Ascending aorta (tissue), 2 donors: ENCODE measurements around the gene MAN1C1. TPM values are rescaled to one million over a fixed set of nuclear protein-coding genes. Genes with fewer than 3 reads are reported as not detected.
A peak's percentile ranks its signal among the peaks of the same experiment; 100 is the strongest.
"Not testable (repeated sequence)": the region's sequence is repeated elsewhere in the genome, so short reads cannot be mapped to it uniquely, and the experiment has no call there.

Experiments
- DNase-seq, 2 donors: peaks; one replicate each; pipeline ENCODE4 v3.0.0-alpha.2; 2019; ENCODE audit warnings: low spot score in 2 of 2
- H3K27ac ChIP-seq, 2 donors: fragments of 200-600 bp; sonication (generic); one replicate each; pipeline ENCODE4 v1.5.1; 2016 to 2017; ENCODE audit warnings: mild to moderate bottlenecking in 1 of 2
- H3K27me3 ChIP-seq: fragments of 200-600 bp; sonication (generic); one replicate; pipeline ENCODE4 v1.5.1; 2017
- H3K36me3 ChIP-seq, 2 donors: fragments of 200-600 bp; sonication (generic); one replicate each; pipeline ENCODE4 v1.5.1; 2016
- H3K4me1 ChIP-seq, 2 donors: fragments of 200-600 bp; sonication (generic); one replicate each; pipeline ENCODE4 v1.5.1; 2016 to 2017; ENCODE audit warnings: mild to moderate bottlenecking in 1 of 2
- H3K4me3 ChIP-seq, 2 donors: fragments of 200-600 bp; sonication (generic); one replicate each; pipeline ENCODE4 v1.5.1; 2016 to 2017; ENCODE audit warnings: mild to moderate bottlenecking in 1 of 2
- H3K9me3 ChIP-seq, 2 donors: fragments of 200-600 bp; sonication (generic); one replicate each; pipeline ENCODE4 v1.5.1; 2016
- CTCF ChIP-seq, 3 experiments: fragments of 200-600 bp in 2 of 3; fragments of 450-650 bp in 1 of 3; sonication (generic) in 2 of 3; IDR thresholded peaks; one replicate each; pipeline ENCODE4 v1.5.1; 2016 to 2019; ENCODE audit warnings: antibody characterized with exemption in 3 of 3, mild to moderate bottlenecking in 1 of 3, moderate library complexity in 1 of 3
- intact Hi-C: fragments of 100-400 bp; cut with DNase I; formaldehyde crosslinking; loops from one replicate; pipeline ENCODE4 v1.15.1; 2023
- total RNA-seq: library from RNA; depleted of rRNA; stranded (reverse); fragments of >200 nt; gene quantifications from one replicate; pipeline ENCODE4 v1.1.0, GENCODE V29; 2016

MAN1C1 gene
- total RNA-seq, 1 donor from 2014 or later = 14.3 TPM

GRCh38 chr1:25695090-25695770, 78.6 kb downstream of the MAN1C1 start:
- peak in 2 of 3 experiments; percentile 7 to 18 for TF ChIP-seq CTCF (IDR thresholded peaks at IDR 0.05)
- intact Hi-C loops = loop anchor here (1.0 to 5.0 kb wide), 4 partner anchors 38 to 153 kb away; partner anchors contain the start of genes LDLRAP1 and MAN1C1
- DNase-seq = peak; percentile 44 to 94
- H3K4me3 ChIP-seq = peak overlapping the region in 1 of 2 donors; percentile 7
- H3K27me3 ChIP-seq = no peaks in the 10 kb centered on the region
- H3K9me3 ChIP-seq = no peaks in the 10 kb centered on the region
- peaks cover 10 to 43% of the 10 kb centered on the region in 2 donors for H3K4me1 ChIP-seq
- peak overlapping the region; percentile 81 to 83 for H3K27ac ChIP-seq
- H3K36me3 ChIP-seq = no peaks in the 10 kb centered on the region

- DNase-seq = peak in 1 of 2 donors; percentile 79
- Histone ChIP-seq H3K9me3 (no peaks in the 10 kb centered on the region), H3K36me3 (no peaks in the 10 kb centered on the region), H3K4me1 (peaks cover 10 to 49% of the 10 kb centered on the region in 2 donors), H3K27me3 (no peaks in the 10 kb centered on the region), H3K4me3 (no peak overlapping the region), H3K27ac (peak overlapping the region; percentile 78 to 83)
- intact Hi-C loops = loop anchor here (1.0 to 5.0 kb wide), 5 partner anchors 39 to 154 kb away; partner anchors contain the start of genes LDLRAP1 and MAN1C1
- no peak for TF ChIP-seq CTCF (IDR thresholded peaks at IDR 0.05)
Measured at GRCh38 chr1:25695771-25696311, 79.2 kb downstream of the MAN1C1 start.

- DNase-seq, H3K36me3 ChIP-seq, H3K27me3 ChIP-seq, H3K9me3 ChIP-seq, H3K4me3 ChIP-seq: not testable (repeated sequence)
- intact Hi-C loops = loop anchor here (2.0 to 5.0 kb wide), 3 partner anchors 39 to 154 kb away; partner anchors contain the start of gene LDLRAP1
- peaks cover 10 to 56% of the 10 kb centered on the region in 2 donors for H3K4me1 ChIP-seq
- peak overlapping the region; percentile 78 to 83 for H3K27ac ChIP-seq
Measured at GRCh38 chr1:25696643-25697042, 80.1 kb downstream of the MAN1C1 start.

GRCh38 chr1:25697435-25698217, 81.0 kb downstream of the MAN1C1 start:
- H3K27ac ChIP-seq = peak overlapping the region; percentile 6 to 39
- no peaks in the 10 kb centered on the region for H3K36me3 ChIP-seq
- H3K27me3 ChIP-seq = no peaks in the 10 kb centered on the region
- intact Hi-C loops = loop anchor here (2.0 to 5.0 kb wide), 3 partner anchors 40 to 155 kb away; partner anchors contain the start of gene LDLRAP1
- no peak for TF ChIP-seq CTCF (IDR thresholded peaks at IDR 0.05)
- peaks cover 10 to 58% of the 10 kb centered on the region in 2 donors for H3K4me1 ChIP-seq
- no peaks in the 10 kb centered on the region for H3K9me3 ChIP-seq
- no peak for DNase-seq
- H3K4me3 ChIP-seq = no peak overlapping the region

GRCh38 chr1:25698252-25698651, 81.7 kb downstream of the MAN1C1 start:
- peak overlapping the region in 1 of 2 donors; percentile 6 for H3K27ac ChIP-seq
- intact Hi-C loops = loop anchor here (5.0 kb wide), 2 partner anchors 41 to 156 kb away; partner anchors contain the start of gene LDLRAP1
- H3K36me3 ChIP-seq = no peaks in the 10 kb centered on the region

GRCh38 chr1:25699059-25699458, 82.5 kb downstream of the MAN1C1 start:
- not testable (repeated sequence) for H3K9me3 ChIP-seq, DNase-seq, H3K4me3 ChIP-seq, H3K36me3 ChIP-seq, H3K27me3 ChIP-seq
- Histone ChIP-seq H3K27ac (peak overlapping the region in 1 of 2 donors; percentile 33), H3K4me1 (peaks cover 10 to 53% of the 10 kb centered on the region in 2 donors)
- intact Hi-C loops = loop anchor here (5.0 kb wide), 2 partner anchors 42 to 157 kb away; partner anchors contain the start of gene LDLRAP1

More at GRCh38 chr1:25698252-25698651, 81.7 kb downstream of the MAN1C1 start:
- H3K9me3 ChIP-seq = no peaks in the 10 kb centered on the region
- peaks cover 10 to 58% of the 10 kb centered on the region in 2 donors for H3K4me1 ChIP-seq
- TF ChIP-seq CTCF (IDR thresholded peaks at IDR 0.05) = no peak
- no peaks in the 10 kb centered on the region for H3K27me3 ChIP-seq
- DNase-seq = no peak
- no peak overlapping the region for H3K4me3 ChIP-seq
